ENCODE measurements around the gene KIAA0040.

The KIAA0040 gene

GRCh38 chr1:175148068-175148467 lies 44.5 kb downstream of the KIAA0040 start:
- no peak for TF ChIP-seq ZNF274 (IDR thresholded peaks at IDR 0.05; ENCODE audit: low read depth, low read length)
- H3K4me3 ChIP-seq (ENCODE audit: low read length), result no peak overlapping the region

GRCh38 chr1:175147569-175147968 lies 45.0 kb downstream of the KIAA0040 start:
- no peak overlapping the region for H3K4me3 ChIP-seq (ENCODE audit: low read length)
- TF ChIP-seq ZNF274 (IDR thresholded peaks at IDR 0.05; ENCODE audit: low read depth, low read length), result no peak

- no peak overlapping the region for H3K4me3 ChIP-seq (ENCODE audit: low read length)
- no peak for TF ChIP-seq ZNF274 (IDR thresholded peaks at IDR 0.05; ENCODE audit: low read depth, low read length)
These were observed 45.9 kb downstream of the KIAA0040 start for GRCh38 chr1:175146529-175147213.

- no peak overlapping the region for H3K4me3 ChIP-seq (ENCODE audit: low read length)
- no peak for TF ChIP-seq ZNF274 (IDR thresholded peaks at IDR 0.05; ENCODE audit: low read depth, low read length)
These were observed 46.6 kb downstream of the KIAA0040 start for GRCh38 chr1:175145899-175146528.

DNA sequence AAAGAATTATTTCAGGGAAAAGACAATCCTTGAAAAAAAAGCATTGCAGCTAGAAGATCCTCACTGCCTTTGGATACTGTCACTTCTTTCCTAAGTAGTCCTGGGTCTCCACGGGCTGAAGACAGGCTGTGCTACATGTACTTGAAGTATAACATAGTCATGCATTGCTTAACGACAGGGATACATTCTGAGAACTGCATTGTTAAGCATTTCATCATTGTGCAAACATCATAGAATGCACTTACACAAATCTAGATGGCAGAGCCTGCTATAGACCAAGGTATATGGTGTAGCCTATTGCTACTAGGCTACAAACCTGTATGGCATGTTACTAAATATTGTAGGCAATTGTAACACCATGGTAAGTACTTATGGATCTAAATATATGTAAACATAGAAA lies 54.0 kb downstream of the KIAA0040 start:
- H3K4me3 ChIP-seq (ENCODE audit: low read length), result no peak overlapping the region
- TF ChIP-seq ZNF274 (IDR thresholded peaks at IDR 0.05; ENCODE audit: low read depth, low read length), result no peak

DNA sequence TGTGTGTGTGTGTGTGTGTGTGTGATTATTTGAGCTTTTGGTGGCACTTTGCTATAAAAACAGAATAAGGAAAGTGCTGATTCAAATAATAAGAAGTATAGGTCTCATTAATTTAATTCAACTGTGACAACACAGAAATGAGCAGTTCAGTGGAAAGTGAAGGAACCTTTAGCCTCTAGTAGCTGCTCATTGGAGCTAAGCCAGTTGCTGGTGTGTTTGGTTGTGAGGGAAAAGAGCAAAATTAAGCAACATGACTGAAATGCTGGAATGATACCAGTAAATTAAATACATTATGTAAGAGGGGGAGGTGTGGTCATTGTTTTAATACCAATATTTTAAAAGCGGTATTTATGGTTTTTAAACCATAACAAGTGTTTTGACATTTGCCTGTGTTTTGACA lies 55.2 kb downstream of the KIAA0040 start:
- TF ChIP-seq ZNF274 (IDR thresholded peaks at IDR 0.05; ENCODE audit: low read depth, low read length), result no peak
- H3K4me3 ChIP-seq (ENCODE audit: low read length), result no peak overlapping the region

DNA sequence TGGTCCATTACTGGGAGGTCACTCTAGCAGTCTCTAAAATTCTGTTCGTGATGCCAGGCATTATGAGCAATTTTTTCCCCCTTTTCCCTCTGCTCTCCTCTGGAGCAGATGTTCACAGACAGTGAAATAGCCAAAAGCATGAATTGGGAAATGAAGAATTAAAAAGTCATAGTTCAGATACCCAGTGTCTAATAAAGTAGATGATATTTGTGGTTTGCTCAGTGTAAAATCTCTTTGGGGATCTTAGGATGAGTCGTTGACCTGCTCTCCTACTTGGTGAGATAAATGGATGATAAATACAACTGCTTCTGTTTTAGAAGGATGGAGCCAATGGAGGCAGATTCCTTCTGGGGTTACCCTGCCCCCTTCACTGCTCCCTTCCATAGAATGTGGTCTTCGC lies 56.3 kb downstream of the KIAA0040 start:
- no peak for TF ChIP-seq ZNF274 (IDR thresholded peaks at IDR 0.05; ENCODE audit: low read depth, low read length)
- no peak overlapping the region for H3K4me3 ChIP-seq (ENCODE audit: low read length)

GRCh38 chr1:175134500-175134899 lies 58.1 kb downstream of the KIAA0040 start:
- no peak overlapping the region for H3K4me3 ChIP-seq (ENCODE audit: low read length)
- TF ChIP-seq ZNF274 (IDR thresholded peaks at IDR 0.05; ENCODE audit: low read depth, low read length), result no peak

DNA sequence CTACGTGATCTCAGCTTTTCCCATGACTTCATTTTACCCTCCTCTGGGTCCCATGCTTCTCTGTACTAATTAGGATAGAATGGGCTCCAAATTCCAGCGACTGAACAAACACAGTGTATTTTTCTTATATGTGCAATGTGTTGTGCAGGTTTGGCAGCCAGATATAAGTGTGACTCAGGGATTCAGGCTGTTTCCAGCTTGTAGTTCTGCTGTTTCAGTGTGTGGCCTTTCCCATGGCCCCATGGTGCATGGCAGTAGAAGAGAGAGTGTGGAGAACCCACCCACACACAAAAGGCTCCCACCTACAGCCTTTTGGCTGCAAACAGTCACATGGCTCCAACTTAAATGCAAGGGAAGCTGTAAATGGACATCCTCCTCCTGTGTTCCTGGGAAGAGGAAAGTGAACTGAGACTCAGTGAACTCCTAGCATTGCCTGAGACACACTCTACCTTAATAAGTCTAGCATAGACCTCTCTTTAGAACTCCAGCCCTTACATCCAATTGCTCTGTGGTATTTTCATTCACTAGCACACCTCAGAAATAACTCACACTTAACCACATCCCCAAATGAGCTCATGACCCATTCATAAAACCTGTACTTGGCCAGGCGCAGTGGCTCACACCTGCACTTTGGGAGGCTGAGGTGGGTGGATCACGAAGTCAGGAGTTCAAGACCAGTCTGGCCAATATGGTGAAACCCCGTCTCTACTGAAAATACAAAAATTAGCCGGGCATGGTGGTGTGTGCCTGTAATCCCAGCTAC lies 58.7 kb downstream of the KIAA0040 start:
- no peak overlapping the region for H3K4me3 ChIP-seq (ENCODE audit: low read length)
- TF ChIP-seq ZNF274 (IDR thresholded peaks at IDR 0.05; ENCODE audit: low read depth, low read length), result no peak

GRCh38 chr1:175132436-175132835 lies 60.1 kb downstream of the KIAA0040 start:
- no peak overlapping the region for H3K4me3 ChIP-seq (ENCODE audit: low read length)
- TF ChIP-seq ZNF274 (IDR thresholded peaks at IDR 0.05; ENCODE audit: low read depth, low read length), result no peak

GRCh38 chr1:175131095-175131494 lies 61.5 kb downstream of the KIAA0040 start:
- TF ChIP-seq ZNF274 (IDR thresholded peaks at IDR 0.05; ENCODE audit: low read depth, low read length), result no peak

GRCh38 chr1:175130649-175131045 lies 61.9 kb downstream of the KIAA0040 start:
- TF ChIP-seq ZNF274 (IDR thresholded peaks at IDR 0.05; ENCODE audit: low read depth, low read length), result no peak
- H3K4me3 ChIP-seq (ENCODE audit: low read length), result no peak overlapping the region

More at GRCh38 chr1:175131095-175131494, 61.5 kb downstream of the KIAA0040 start:
- H3K4me3 ChIP-seq (ENCODE audit: low read length), result no peak overlapping the region

DNA sequence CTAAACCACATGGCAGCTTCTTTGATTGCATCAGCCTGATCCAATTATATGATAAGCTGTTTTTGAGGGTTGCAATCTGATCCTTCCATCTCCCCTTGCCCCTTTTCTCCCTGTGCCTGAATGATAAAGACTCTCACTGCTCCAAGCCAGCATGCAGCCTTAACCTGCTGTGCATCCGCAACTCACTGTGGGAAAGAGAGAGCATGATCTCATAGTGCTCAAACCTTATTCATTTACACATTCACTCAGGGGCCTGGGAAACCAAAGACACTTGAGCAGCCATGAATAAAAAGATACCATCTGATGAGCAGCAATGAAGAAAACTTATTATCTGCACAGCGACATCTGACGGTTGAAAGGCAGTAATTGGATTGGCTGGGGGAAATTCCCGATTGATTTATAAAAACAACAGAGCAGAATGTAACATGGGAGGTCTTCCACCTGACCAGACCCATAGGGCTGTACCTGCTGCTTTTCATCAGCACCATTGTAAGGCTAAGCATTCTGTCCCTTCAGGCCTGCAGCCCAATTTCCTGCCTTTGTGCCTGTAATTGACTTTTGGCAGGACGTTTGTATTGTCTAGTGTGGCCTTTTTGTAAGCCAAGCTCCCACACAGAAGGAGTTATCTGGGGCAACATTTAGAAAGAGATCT lies 62.5 kb downstream of the KIAA0040 start:
- no peak overlapping the region for H3K4me3 ChIP-seq (ENCODE audit: low read length)
- TF ChIP-seq ZNF274 (IDR thresholded peaks at IDR 0.05; ENCODE audit: low read depth, low read length), result no peak

- H3K4me3 ChIP-seq (ENCODE audit: low read length), result no peak overlapping the region
- no peak for TF ChIP-seq ZNF274 (IDR thresholded peaks at IDR 0.05; ENCODE audit: low read depth, low read length)
These were observed 63.0 kb downstream of the KIAA0040 start for GRCh38 chr1:175129644-175129996.

All from GM08714 (cell line).